SK-N-SH treated with all-trans-retinoic acid at 6 μM for 48 hours (cell line): ENCODE data around the gene CHST15.

ENCODE experiments used
- CREB5 ChIP-seq: fragments of 250-450 bp; sonication (Bioruptor Pico); IDR thresholded peaks from 2 replicates; pipeline ENCODE4 v1.5.1; 2020; ENCODE audit warnings: low read depth, mild to moderate bottlenecking, moderate library complexity
- CSRNP3 ChIP-seq: fragments of 250-450 bp; sonication (Bioruptor Pico); IDR thresholded peaks from 2 replicates; pipeline ENCODE4 v1.5.1; 2021; ENCODE audit warnings: mild to moderate bottlenecking, moderate library complexity
- PPARA ChIP-seq: fragments of 250-450 bp; sonication (Bioruptor Pico); IDR thresholded peaks from 2 replicates; pipeline ENCODE4 v1.5.0; 2020; ENCODE audit warnings: mild to moderate bottlenecking, borderline replicate concordance
- RARB ChIP-seq: fragments of 250-450 bp; sonication (Bioruptor Pico); IDR thresholded peaks from 2 replicates; pipeline ENCODE4 v1.8.0; 2021; ENCODE audit warnings: mild to moderate bottlenecking, moderate library complexity
- TCF4 ChIP-seq: fragments of 250-450 bp; sonication (Bioruptor Pico); IDR thresholded peaks from 2 replicates; pipeline ENCODE4 v1.8.0; 2021; ENCODE audit warnings: mild to moderate bottlenecking, moderate library complexity, borderline replicate concordance
- ZFP3 ChIP-seq: fragments of 250-450 bp; sonication (Bioruptor Pico); IDR thresholded peaks from 2 replicates; pipeline ENCODE4 v1.5.0; 2020; ENCODE audit warnings: mild to moderate bottlenecking, moderate library complexity
- ZNF565 ChIP-seq: fragments of 450-650 bp; formaldehyde crosslinking; conservative IDR thresholded peaks from 2 replicates; pipeline ENCODE4 v1.5.0; 2020; ENCODE audit warnings: low read depth, mild to moderate bottlenecking, moderate library complexity
- ZNF70 ChIP-seq: fragments of 450-650 bp; formaldehyde crosslinking; IDR thresholded peaks from 2 replicates; pipeline ENCODE4 v1.5.0; 2020; ENCODE audit warnings: mild to moderate bottlenecking, moderate library complexity
- ZNF8 ChIP-seq: fragments of 450-650 bp; formaldehyde crosslinking; IDR thresholded peaks from 2 replicates; pipeline ENCODE4 v1.5.0; 2020; ENCODE audit warnings: mild to moderate bottlenecking, moderate library complexity

- no peak for TF ChIP-seq CSRNP3 (CRISPR knock-in tag)
- no peak for TF ChIP-seq TCF4
- TF ChIP-seq CREB5, result no peak
- TF ChIP-seq ZFP3 (CRISPR knock-in tag), result no peak
- TF ChIP-seq ZNF8 (CRISPR knock-in tag), result no peak
- no peak for TF ChIP-seq PPARA
- no peak for TF ChIP-seq RARB (CRISPR knock-in tag)
- TF ChIP-seq ZNF565 (CRISPR knock-in tag), result no peak
- no peak for TF ChIP-seq ZNF70
These were observed 88.8 kb downstream of the CHST15 start for GRCh38 chr10:124004663-124005004.
